Glomerular visceral epithelial cell (primary cell): ENCODE results near the gene IGLL5.

Experiments
- DNase-seq: peaks from one replicate; pipeline ENCODE4 v3.0.0-alpha.2; 2016; ENCODE audit errors: extremely low spot score

The IGLL5 gene

GRCh38 chr22:22927196-22927887 is 39.7 kb downstream of the IGLL5 start:
- no peak for DNase-seq

- DNase-seq: no peak
Observed at GRCh38 chr22:22927888-22928665, 40.5 kb downstream of the IGLL5 start.

GRCh38 chr22:22928666-22929380 is 41.2 kb downstream of the IGLL5 start:
- DNase-seq: no peak

GRCh38 chr22:22929381-22930221 is 42.0 kb downstream of the IGLL5 start:
- no peak for DNase-seq

GRCh38 chr22:22930222-22930497 is 42.5 kb downstream of the IGLL5 start:
- no peak for DNase-seq

GRCh38 chr22:22930571-22931556 is 43.2 kb downstream of the IGLL5 start:
- DNase-seq: no peak

- no peak for DNase-seq
Observed at GRCh38 chr22:22931557-22932270, 44.1 kb downstream of the IGLL5 start.

- DNase-seq: no peak
Observed at GRCh38 chr22:22932512-22932941, 44.9 kb downstream of the IGLL5 start.

- no peak for DNase-seq
Observed at GRCh38 chr22:22933100-22933806, 45.6 kb downstream of the IGLL5 start.

- DNase-seq: no peak
Observed at GRCh38 chr22:22933807-22934542, 46.4 kb downstream of the IGLL5 start.

GRCh38 chr22:22934543-22935055 is 47.0 kb downstream of the IGLL5 start:
- DNase-seq: no peak

GRCh38 chr22:22935056-22935545 is 47.5 kb downstream of the IGLL5 start:
- no peak for DNase-seq

GRCh38 chr22:22935546-22936157 is 48.0 kb downstream of the IGLL5 start:
- no peak for DNase-seq

- DNase-seq: no peak
Observed at GRCh38 chr22:22936180-22936914, 48.7 kb downstream of the IGLL5 start.

- DNase-seq: no peak
Observed at GRCh38 chr22:22936915-22937656, 49.5 kb downstream of the IGLL5 start.

- DNase-seq: no peak
Observed at GRCh38 chr22:22937894-22938480, 50.4 kb downstream of the IGLL5 start.
